ENCODE measurements around the gene ARAP3. TPM values are rescaled to one million over a fixed set of nuclear protein-coding genes. Genes with fewer than 3 reads are reported as not detected.
A peak's percentile ranks its signal among the peaks of the same experiment; 100 is the strongest.

ARAP3 gene
- total and polyA plus RNA-seq, 2 donors, result 0.71 to 4.2 TPM

DNA sequence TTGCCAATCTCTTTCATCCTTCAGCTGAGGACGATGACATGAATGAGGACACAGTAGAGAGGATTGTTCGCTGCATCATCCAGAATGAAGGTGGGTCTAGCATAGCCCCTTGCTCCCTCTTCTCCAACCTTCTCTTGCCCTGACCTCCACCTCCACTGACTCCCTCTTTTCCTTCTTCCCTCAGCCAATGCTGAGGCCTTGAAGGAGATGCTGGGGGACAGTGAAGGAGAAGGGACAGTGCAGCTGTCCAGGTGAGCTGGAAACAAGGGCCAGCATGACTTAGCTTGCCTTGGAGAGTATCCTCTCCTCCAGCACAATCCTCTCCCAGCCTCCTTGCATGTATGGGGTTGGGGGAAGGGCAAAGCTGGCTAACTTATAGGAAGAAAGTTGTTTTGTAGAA, 43.3 kb downstream of the ARAP3 start:
- H3K27ac ChIP-seq (ENCODE audit: low read depth in 1 of 2, low read length in 1 of 2), result no peak overlapping the region
- WGBS, result 99% methylated on average over 2 of the region's 2 CpGs
- peaks cover 23 to 28% of the 10 kb centered on the region in 2 donors for H3K4me1 ChIP-seq (ENCODE audit: control insufficient read depth in 2 of 2, insufficient read depth in 2 of 2, low read length in 2 of 2)
- no peak overlapping the region for H3K4me3 ChIP-seq (ENCODE audit: low read length in 2 of 2)
- peaks cover 0 to 3% of the 10 kb centered on the region in 2 donors for H3K27me3 ChIP-seq (ENCODE audit: control insufficient read depth in 2 of 2, insufficient read depth in 1 of 2, low read length in 1 of 2)
- H3K9me3 ChIP-seq (ENCODE audit: control insufficient read depth in 2 of 2, insufficient read depth in 1 of 2, low read length in 1 of 2), result no peaks in the 10 kb centered on the region
- DNase-seq (ENCODE audit: low read depth in 6 of 9, low spot score in 9 of 9), result no peak
- peaks cover 25 to 37% of the 10 kb centered on the region in 2 donors for H3K36me3 ChIP-seq (ENCODE audit: control insufficient read depth in 2 of 2, insufficient read depth in 2 of 2, low read length in 1 of 2)

DNA sequence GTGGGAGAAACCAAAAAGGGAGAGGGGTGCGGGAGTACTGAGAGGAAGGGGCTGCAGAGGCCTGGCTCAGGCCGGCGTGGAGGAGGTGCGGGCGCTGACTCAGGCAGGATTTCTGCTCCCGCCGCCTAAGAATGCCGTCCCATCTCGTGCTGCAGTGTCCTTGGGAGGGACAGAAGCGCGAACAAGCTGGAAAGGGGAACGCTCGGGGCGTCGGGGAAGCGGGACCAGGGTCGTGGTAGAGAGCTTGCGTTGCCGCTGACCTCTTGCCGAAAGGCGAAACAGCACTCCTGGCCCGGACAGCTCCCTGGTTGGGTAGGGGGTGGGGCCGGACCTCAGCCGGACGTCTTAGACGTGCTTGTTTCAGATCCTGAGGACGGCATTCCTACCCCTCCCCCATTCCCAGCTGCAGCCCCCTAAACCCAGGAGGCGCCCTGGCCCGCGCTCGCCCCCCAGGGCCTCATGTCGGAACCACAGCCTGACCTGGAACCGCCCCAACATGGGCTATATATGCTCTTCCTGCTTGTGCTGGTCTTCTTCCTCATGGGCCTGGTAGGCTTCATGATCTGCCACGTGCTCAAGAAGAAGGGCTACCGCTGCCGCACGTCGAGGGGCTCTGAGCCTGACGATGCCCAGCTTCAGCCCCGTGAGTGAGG, 44.1 kb downstream of the ARAP3 start:
- Histone ChIP-seq H3K9me3 (ENCODE audit: control insufficient read depth in 2 of 2, insufficient read depth in 1 of 2, low read length in 1 of 2) (no peaks in the 10 kb centered on the region), H3K4me1 (ENCODE audit: control insufficient read depth in 2 of 2, insufficient read depth in 2 of 2, low read length in 2 of 2) (peaks cover 23 to 28% of the 10 kb centered on the region in 2 donors), H3K36me3 (ENCODE audit: control insufficient read depth in 2 of 2, insufficient read depth in 2 of 2, low read length in 1 of 2) (peaks cover 25 to 38% of the 10 kb centered on the region in 2 donors), H3K27me3 (ENCODE audit: control insufficient read depth in 2 of 2, insufficient read depth in 1 of 2, low read length in 1 of 2) (peaks cover 0 to 3% of the 10 kb centered on the region in 2 donors), H3K4me3 (ENCODE audit: low read length in 2 of 2) (peak overlapping the region; percentile 72 to 81), H3K27ac (ENCODE audit: low read depth in 1 of 2, low read length in 1 of 2) (peak overlapping the region; percentile 58 to 79)
- peak in 6 of 9 donors; percentile 49 to 82 (median 64) for DNase-seq (ENCODE audit: low read depth in 6 of 9, low spot score in 9 of 9)
- WGBS, result 10% methylated on average over 40 of the region's 40 CpGs

DNA sequence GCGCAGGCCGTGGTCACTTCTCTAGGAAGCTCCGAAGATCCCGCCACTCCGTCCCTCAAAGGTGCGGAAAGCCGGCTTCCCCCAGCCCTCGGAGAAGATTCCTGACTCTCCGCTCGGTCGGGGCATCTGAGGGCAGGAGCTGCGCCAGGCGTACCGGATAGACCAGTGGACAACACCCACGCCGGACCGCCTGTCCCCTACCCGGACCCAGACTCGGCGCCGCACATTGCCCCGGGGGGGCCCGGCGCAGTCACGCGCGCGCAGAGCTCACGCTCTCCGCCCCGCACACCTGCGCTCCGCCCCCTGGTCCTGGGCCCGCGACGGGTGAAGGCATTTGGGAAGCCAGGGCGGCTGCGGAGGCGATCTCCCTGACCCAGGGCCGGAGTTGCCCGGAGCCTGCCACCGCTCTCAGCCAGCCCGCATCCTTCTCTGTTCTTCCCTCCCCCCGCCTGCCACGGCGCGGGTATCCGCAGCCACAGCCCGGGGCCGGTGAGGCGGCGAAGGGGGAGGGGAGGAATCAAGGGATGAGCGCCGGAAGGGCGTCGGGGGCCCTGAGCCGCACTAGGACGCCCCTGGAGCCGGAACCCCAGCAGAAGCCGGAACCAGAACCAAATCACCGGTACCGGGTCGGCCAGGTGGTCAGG, 44.8 kb downstream of the ARAP3 start:
- peaks cover 23 to 28% of the 10 kb centered on the region in 2 donors for H3K4me1 ChIP-seq (ENCODE audit: control insufficient read depth in 2 of 2, insufficient read depth in 2 of 2, low read length in 2 of 2)
- peak overlapping the region; percentile 72 to 81 for H3K4me3 ChIP-seq (ENCODE audit: low read length in 2 of 2)
- WGBS, result under 1% methylated on average over 63 of the region's 63 CpGs

GRCh38 chr5:141636413-141637122, 45.5 kb downstream of the ARAP3 start, which contains the start of the genes HDAC3 and RELL2:
Gene HDAC3, minus strand, starts transcription at chr5:141636849. Its CDS starts 59 bp downstream, at chr5:141636790.
Gene RELL2, plus strand, starts transcription at chr5:141636997. Its CDS starts 1,229 bp downstream, at chr5:141638226.
- under 1% methylated on average over 55 of the region's 55 CpGs for WGBS
- peaks cover 23 to 28% of the 10 kb centered on the region in 2 donors for H3K4me1 ChIP-seq (ENCODE audit: control insufficient read depth in 2 of 2, insufficient read depth in 2 of 2, low read length in 2 of 2)
- peak; percentile 70 to 94 (median 87) for DNase-seq (ENCODE audit: low read depth in 6 of 9, low spot score in 9 of 9)
- peaks cover 25 to 40% of the 10 kb centered on the region in 2 donors for H3K36me3 ChIP-seq (ENCODE audit: control insufficient read depth in 2 of 2, insufficient read depth in 2 of 2, low read length in 1 of 2)
- H3K4me3 ChIP-seq (ENCODE audit: low read length in 2 of 2), result peak within 1 kb of the TSS; percentile 72 to 81
- H3K27me3 ChIP-seq (ENCODE audit: control insufficient read depth in 2 of 2, insufficient read depth in 1 of 2, low read length in 1 of 2), result peaks cover 0 to 3% of the 10 kb centered on the region in 2 donors
- no peaks in the 10 kb centered on the region for H3K9me3 ChIP-seq (ENCODE audit: control insufficient read depth in 2 of 2, insufficient read depth in 1 of 2, low read length in 1 of 2)
- peak within 1 kb of the TSS; percentile 66 to 79 for H3K27ac ChIP-seq (ENCODE audit: low read depth in 1 of 2, low read length in 1 of 2)

More for the DNA sequence above, 44.8 kb downstream of the ARAP3 start:
- peak in 5 of 9 donors; percentile 39 to 74 (median 50) for DNase-seq (ENCODE audit: low read depth in 6 of 9, low spot score in 9 of 9)
- Histone ChIP-seq H3K9me3 (ENCODE audit: control insufficient read depth in 2 of 2, insufficient read depth in 1 of 2, low read length in 1 of 2) (no peaks in the 10 kb centered on the region), H3K36me3 (ENCODE audit: control insufficient read depth in 2 of 2, insufficient read depth in 2 of 2, low read length in 1 of 2) (peaks cover 25 to 45% of the 10 kb centered on the region in 2 donors), H3K27me3 (ENCODE audit: control insufficient read depth in 2 of 2, insufficient read depth in 1 of 2, low read length in 1 of 2) (peaks cover 0 to 3% of the 10 kb centered on the region in 2 donors), H3K27ac (ENCODE audit: low read depth in 1 of 2, low read length in 1 of 2) (peak overlapping the region; percentile 58 to 79)

DNA sequence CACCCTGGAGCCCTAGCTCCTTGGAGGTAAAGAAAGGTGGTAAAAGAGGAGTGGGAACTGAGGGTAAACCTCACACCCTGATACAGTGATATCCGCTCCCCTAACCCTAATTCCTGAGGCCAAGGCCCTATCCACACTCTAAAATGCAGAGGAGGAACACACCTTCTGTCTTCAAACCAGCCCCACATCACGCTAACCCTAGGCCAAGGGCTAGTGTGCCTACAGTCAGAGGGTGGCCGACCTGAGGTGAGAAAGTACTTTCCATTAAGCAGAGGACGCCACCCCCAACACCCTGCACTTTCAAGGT, 46.0 kb downstream of the ARAP3 start:
- Histone ChIP-seq H3K27me3 (ENCODE audit: control insufficient read depth in 2 of 2, insufficient read depth in 1 of 2, low read length in 1 of 2) (peaks cover 0 to 3% of the 10 kb centered on the region in 2 donors), H3K9me3 (ENCODE audit: control insufficient read depth in 2 of 2, insufficient read depth in 1 of 2, low read length in 1 of 2) (no peaks in the 10 kb centered on the region), H3K27ac (ENCODE audit: low read depth in 1 of 2, low read length in 1 of 2) (peak overlapping the region in 1 of 2 donors; percentile 39), H3K36me3 (ENCODE audit: control insufficient read depth in 2 of 2, insufficient read depth in 2 of 2, low read length in 1 of 2) (peaks cover 21 to 36% of the 10 kb centered on the region in 2 donors), H3K4me1 (ENCODE audit: control insufficient read depth in 2 of 2, insufficient read depth in 2 of 2, low read length in 2 of 2) (peaks cover 23 to 28% of the 10 kb centered on the region in 2 donors), H3K4me3 (ENCODE audit: low read length in 2 of 2) (peak overlapping the region; percentile 72 to 81)
- 18% methylated on average over 4 of the region's 4 CpGs for WGBS
- no peak for DNase-seq (ENCODE audit: low read depth in 6 of 9, low spot score in 9 of 9)

DNA sequence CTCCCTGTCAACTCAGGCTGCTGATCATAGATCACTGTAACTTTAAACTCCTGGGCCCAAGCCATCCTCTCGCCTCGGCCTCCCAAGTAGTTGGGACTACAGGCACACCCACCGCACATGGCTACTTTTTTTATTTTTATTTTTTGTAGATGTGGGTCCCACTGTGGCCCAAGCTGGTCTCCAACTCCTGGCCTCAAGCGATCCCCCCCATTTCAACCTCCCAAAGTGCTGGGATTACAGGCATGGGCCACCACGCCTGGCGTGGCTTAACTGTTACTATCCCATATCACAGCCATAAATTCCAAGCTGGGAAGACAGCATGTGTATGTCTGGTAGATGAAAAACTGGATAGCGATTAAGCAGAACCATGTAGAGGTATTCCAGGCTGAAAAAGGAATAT, 46.4 kb downstream of the ARAP3 start:
- DNase-seq (ENCODE audit: low read depth in 6 of 9, low spot score in 9 of 9), result no peak
- Histone ChIP-seq H3K36me3 (ENCODE audit: control insufficient read depth in 2 of 2, insufficient read depth in 2 of 2, low read length in 1 of 2) (peaks cover 19 to 40% of the 10 kb centered on the region in 2 donors), H3K4me3 (ENCODE audit: low read length in 2 of 2) (peak overlapping the region; percentile 72 to 81), H3K27me3 (ENCODE audit: control insufficient read depth in 2 of 2, insufficient read depth in 1 of 2, low read length in 1 of 2) (peaks cover 0 to 3% of the 10 kb centered on the region in 2 donors), H3K4me1 (ENCODE audit: control insufficient read depth in 2 of 2, insufficient read depth in 2 of 2, low read length in 2 of 2) (peaks cover 23 to 28% of the 10 kb centered on the region in 2 donors), H3K9me3 (ENCODE audit: control insufficient read depth in 2 of 2, insufficient read depth in 1 of 2, low read length in 1 of 2) (no peaks in the 10 kb centered on the region), H3K27ac (ENCODE audit: low read depth in 1 of 2, low read length in 1 of 2) (no peak overlapping the region)
- 89% methylated on average over 7 of the region's 7 CpGs for WGBS

GRCh38 chr5:141634720-141635119, 47.3 kb downstream of the ARAP3 start:
- Histone ChIP-seq H3K9me3 (ENCODE audit: control insufficient read depth in 2 of 2, insufficient read depth in 1 of 2, low read length in 1 of 2) (no peaks in the 10 kb centered on the region), H3K4me1 (ENCODE audit: control insufficient read depth in 2 of 2, insufficient read depth in 2 of 2, low read length in 2 of 2) (peaks cover 23 to 28% of the 10 kb centered on the region in 2 donors), H3K4me3 (ENCODE audit: low read length in 2 of 2) (no peak overlapping the region), H3K36me3 (ENCODE audit: control insufficient read depth in 2 of 2, insufficient read depth in 2 of 2, low read length in 1 of 2) (peaks cover 16 to 39% of the 10 kb centered on the region in 2 donors), H3K27ac (ENCODE audit: low read depth in 1 of 2, low read length in 1 of 2) (no peak overlapping the region), H3K27me3 (ENCODE audit: control insufficient read depth in 2 of 2, insufficient read depth in 1 of 2, low read length in 1 of 2) (peaks cover 0 to 3% of the 10 kb centered on the region in 2 donors)
- WGBS, result 98% methylated on average over 6 of the region's 6 CpGs
- no peak for DNase-seq (ENCODE audit: low read depth in 6 of 9, low spot score in 9 of 9)

DNA sequence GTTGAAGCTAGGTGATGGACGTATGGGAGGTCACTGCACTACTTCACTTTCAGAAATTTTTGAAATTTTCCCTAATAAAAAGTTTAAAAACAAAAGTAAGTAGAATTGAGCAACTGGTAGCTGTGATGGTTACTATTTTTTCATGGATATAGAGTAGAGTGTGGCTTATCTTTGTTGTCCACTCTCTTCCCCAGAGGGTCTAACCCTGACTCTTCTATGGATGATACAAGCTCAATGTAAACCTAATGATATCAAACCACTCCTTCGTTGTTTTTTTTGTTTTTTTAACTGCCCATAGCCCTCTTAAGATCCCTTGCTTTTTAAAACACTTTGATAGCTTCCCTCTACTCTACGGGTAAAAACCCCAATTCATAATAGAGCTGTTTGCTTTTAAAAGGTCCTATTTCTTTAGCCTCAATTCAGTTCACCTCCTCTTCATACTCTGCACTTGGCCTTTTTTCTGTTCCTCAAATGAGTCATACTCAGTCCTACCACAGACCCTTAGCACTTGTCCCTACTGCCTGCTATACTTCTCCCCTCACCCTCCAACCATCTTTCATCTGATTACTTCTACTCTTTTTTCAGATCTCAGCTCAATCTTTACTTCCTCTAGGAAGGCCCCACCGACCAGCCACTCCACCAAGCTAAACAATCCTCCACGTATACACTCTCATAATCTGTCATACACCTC, 48.0 kb downstream of the ARAP3 start:
- peaks cover 23 to 28% of the 10 kb centered on the region in 2 donors for H3K4me1 ChIP-seq (ENCODE audit: control insufficient read depth in 2 of 2, insufficient read depth in 2 of 2, low read length in 2 of 2)

More for the DNA sequence above, 48.0 kb downstream of the ARAP3 start:
- WGBS, result 86% methylated on average over 5 of the region's 5 CpGs
- Histone ChIP-seq H3K9me3 (ENCODE audit: control insufficient read depth in 2 of 2, insufficient read depth in 1 of 2, low read length in 1 of 2) (no peaks in the 10 kb centered on the region), H3K4me3 (ENCODE audit: low read length in 2 of 2) (no peak overlapping the region), H3K27me3 (ENCODE audit: control insufficient read depth in 2 of 2, insufficient read depth in 1 of 2, low read length in 1 of 2) (peaks cover 0 to 3% of the 10 kb centered on the region in 2 donors), H3K27ac (ENCODE audit: low read depth in 1 of 2, low read length in 1 of 2) (no peak overlapping the region), H3K36me3 (ENCODE audit: control insufficient read depth in 2 of 2, insufficient read depth in 2 of 2, low read length in 1 of 2) (peaks cover 17 to 40% of the 10 kb centered on the region in 2 donors)
- DNase-seq (ENCODE audit: low read depth in 6 of 9, low spot score in 9 of 9), result no peak

Measured in thymus (tissue), 11 donors.